ENCODE data around the gene MLN.
A peak's percentile ranks its signal among the peaks of the same experiment; 100 is the strongest.

DNA sequence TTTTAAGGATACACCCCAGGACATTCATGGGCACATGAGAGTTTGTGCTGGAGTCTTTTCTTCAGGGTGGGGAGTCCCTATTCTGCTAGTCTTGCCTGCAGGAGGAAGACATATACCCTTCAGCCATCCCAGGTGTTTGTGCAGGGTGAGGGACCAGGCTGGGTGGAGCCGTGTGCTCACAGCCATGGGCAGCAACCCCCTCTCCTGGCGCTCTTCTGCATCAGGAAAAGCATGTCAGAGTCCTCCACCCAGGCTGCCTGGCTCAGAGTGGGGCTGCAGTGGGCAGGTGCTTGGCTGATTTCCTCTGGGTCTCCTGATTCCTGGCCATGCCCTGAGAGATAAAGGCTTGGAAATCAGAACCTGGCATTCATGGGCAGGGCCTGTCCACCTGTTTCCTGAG lies 22.7 kb upstream of the MLN start:
- TF ChIP-seq, protein P1, sequence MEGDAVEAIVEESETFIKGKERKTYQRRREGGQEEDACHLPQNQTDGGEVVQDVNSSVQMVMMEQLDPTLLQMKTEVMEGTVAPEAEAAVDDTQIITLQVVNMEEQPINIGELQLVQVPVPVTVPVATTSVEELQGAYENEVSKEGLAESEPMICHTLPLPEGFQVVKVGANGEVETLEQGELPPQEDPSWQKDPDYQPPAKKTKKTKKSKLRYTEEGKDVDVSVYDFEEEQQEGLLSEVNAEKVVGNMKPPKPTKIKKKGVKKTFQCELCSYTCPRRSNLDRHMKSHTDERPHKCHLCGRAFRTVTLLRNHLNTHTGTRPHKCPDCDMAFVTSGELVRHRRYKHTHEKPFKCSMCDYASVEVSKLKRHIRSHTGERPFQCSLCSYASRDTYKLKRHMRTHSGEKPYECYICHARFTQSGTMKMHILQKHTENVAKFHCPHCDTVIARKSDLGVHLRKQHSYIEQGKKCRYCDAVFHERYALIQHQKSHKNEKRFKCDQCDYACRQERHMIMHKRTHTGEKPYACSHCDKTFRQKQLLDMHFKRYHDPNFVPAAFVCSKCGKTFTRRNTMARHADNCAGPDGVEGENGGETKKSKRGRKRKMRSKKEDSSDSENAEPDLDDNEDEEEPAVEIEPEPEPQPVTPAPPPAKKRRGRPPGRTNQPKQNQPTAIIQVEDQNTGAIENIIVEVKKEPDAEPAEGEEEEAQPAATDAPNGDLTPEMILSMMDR (conservative IDR thresholded peaks at IDR 0.05; ENCODE audit: low read depth in 2 of 2) = peak; percentile 15 to 58; a peak in 2 of 4 replicates
- TF ChIP-seq POLR2AphosphoS5 (IDR thresholded peaks at IDR 0.05; ENCODE audit: low read depth) (no peak), EZH2 (IDR thresholded peaks at IDR 0.05; ENCODE audit: low read depth, unreplicated experiment) (no peak)
